GM12872 (cell line): ENCODE data around the gene LMO4.

ENCODE experiments used
- CTCF ChIP-seq: IDR thresholded peaks from 3 replicates; pipeline ENCODE4 v1.5.1; 2011; ENCODE audit warnings: low read depth, mild to moderate bottlenecking, low read length, moderate library complexity; ENCODE audit not compliant: insufficient read depth

LMO4 gene

GRCh38 chr1:87328272-87329050 is at the start of gene LMO4:
TSS of gene LMO4 (plus strand) at chr1:87328880. CDS start at chr1:87332016, 3,136 bp downstream.
- TF ChIP-seq CTCF, result no peak

GRCh38 chr1:87279536-87279875 is 49.2 kb upstream of the LMO4 start:
- TF ChIP-seq CTCF, result no peak

GRCh38 chr1:87279966-87280535 is 48.6 kb upstream of the LMO4 start:
- TF ChIP-seq CTCF, result peak; percentile 31; the same call in 2 of the 3 replicates

GRCh38 chr1:87284456-87285240 is 44.0 kb upstream of the LMO4 start:
- no peak for TF ChIP-seq CTCF

- no peak for TF ChIP-seq CTCF
Observed at GRCh38 chr1:87291107-87291506, 37.6 kb upstream of the LMO4 start.

- peak; percentile 62; the same call in 2 of the 3 replicates for TF ChIP-seq CTCF
Observed at GRCh38 chr1:87292684-87293493, 35.8 kb upstream of the LMO4 start.
